Hematopoietic multipotent progenitor cell treated with erythropoietin and hydrocortisone succinate and interleukin-3 and kit ligand, for 4 days (in vitro differentiated cells): ENCODE measurements around the gene TADA2A.
A peak's percentile ranks its signal among the peaks of the same experiment; 100 is the strongest.
"Not testable (repeated sequence)": the region's sequence is repeated elsewhere in the genome, so short reads cannot be mapped to it uniquely, and the experiment has no call there.

Experiments
- DNase-seq: peaks from one replicate; pipeline ENCODE4 v3.0.0-alpha.2; 2015

The TADA2A gene

DNA sequence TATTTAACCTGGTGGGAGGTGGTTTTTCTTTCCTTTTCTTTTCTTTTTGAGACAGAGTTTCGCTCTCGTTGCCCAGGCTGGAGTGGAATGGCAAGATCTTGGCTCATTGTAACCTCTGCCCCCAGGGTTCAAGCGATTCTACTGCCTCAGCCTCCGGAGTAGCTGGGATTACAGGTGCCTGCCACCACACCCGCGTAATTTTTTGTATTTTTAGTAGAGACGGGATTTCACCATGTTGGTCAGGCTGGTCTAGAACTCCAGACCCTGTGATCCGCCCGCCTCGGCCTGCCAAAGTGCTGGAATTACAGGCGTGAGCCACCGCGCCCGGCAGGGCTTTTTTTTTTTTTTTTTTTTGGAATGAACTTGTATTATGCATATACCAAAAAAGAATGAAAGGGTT, 1.2 kb upstream of the TADA2A start:
- not testable (repeated sequence) for DNase-seq

- no peak for DNase-seq
These were observed 591 bp upstream of the TADA2A start for GRCh38 chr17:37405955-37406634.

GRCh38 chr17:37408145-37408479, 1.4 kb downstream of the TADA2A start:
- not testable (repeated sequence) for DNase-seq

DNA sequence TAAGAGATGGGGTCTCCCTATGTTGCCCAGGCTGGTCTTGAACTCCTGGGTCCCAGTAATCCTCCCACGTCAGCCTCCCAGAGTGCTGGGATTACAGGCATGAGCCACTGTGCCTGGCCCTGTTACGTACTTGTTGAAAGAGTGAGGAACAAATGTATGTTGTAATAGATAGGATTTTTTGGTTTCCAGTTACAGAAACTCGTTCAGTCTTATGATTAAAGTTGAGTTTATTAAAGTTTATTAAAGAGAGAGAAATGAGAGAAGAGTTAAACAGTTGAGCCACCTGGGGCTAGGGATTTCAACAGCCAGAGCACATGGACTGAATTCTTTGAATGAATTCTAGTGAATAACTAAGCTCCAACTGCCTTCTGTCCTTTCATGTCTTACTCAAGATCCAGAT, 3.7 kb downstream of the TADA2A start:
- no peak for DNase-seq

DNA sequence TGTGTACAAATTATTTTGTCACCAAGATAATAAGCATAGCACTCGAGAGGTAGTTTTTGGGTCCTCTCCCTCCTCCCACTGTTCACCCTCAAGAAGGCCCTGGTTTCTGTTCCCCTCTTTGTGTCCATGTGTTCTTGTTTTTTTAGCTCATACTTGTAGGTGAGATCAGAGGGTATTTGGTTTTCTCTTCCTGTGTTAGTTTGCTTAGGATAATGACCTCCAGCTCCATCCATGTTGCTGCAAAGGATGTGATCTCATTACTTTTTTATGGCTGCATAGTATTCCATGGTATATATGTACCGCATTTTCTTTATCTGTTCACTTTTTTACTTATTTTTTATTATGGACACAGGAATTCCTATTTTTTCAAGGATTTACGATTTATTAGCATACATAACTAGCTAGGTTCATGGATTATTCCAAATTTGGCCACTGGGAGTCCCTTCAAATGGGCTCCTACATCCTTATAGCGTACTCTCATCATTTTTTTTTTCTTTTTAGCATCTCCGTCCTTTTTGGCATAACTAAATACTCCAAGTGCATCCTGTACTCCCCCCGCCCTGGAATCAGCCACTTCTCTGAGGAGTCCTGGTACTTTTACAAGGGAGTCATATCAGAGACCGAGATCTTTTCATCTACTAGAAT, 7.3 kb downstream of the TADA2A start:
- peak; percentile 33 for DNase-seq

- DNase-seq: no peak
These were observed 11.2 kb downstream of the TADA2A start for GRCh38 chr17:37417852-37418251.

DNA sequence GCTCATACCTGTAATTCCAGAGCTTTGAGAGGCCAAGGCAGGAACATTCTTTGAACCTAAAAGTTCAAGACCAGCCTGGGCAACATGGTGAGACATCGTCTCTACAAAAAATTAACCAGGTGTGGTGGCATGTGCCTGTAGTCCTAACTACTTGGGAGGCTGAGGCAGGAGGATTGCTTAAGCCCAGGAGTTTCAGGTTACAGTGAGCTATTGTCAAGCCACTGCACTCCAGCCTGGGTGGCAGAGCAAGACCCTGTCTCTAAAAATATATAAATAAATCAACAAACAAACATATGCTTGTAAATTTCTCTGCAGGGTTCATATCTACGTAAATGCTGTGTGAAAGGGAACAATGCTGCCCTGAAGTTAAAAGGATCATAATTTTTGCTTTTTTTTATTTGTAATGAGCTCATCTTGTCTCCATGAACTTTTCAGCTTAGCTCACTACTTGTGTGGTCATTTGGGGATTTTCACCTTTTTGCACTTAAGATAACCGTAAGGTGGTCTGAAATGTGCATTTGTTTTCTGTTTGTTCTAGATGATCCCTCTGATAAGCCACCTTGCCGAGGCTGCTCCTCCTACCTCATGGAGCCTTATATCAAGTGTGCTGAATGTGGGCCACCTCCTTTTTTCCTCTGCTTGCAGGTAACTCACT, 16.4 kb downstream of the TADA2A start:
- DNase-seq: no peak

GRCh38 chr17:37425268-37425667, 18.6 kb downstream of the TADA2A start:
- no peak for DNase-seq

- DNase-seq: no peak
These were observed 22.4 kb downstream of the TADA2A start for GRCh38 chr17:37429039-37429438.

DNA sequence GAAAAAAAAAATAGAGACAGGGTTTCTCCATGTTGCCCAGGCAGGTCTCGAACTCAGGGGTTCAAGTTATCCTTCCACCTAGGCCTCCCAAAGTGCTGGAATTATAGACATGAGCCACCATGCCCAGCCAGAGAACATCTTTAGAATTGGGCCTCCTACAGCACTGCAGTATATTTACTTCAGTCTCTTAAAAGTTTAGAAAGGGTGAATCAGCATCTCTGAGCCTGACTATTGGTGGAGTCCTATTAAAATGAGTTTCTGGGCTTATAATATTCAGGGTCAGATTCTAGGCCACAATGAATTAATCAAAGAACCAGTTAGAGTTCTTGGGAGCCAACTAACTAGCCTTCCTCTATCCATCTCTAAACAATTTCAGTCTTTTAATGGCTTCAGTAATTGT, 22.8 kb downstream of the TADA2A start:
- no peak for DNase-seq

- DNase-seq: no peak
These were observed 23.5 kb downstream of the TADA2A start for GRCh38 chr17:37430051-37430627.

DNA sequence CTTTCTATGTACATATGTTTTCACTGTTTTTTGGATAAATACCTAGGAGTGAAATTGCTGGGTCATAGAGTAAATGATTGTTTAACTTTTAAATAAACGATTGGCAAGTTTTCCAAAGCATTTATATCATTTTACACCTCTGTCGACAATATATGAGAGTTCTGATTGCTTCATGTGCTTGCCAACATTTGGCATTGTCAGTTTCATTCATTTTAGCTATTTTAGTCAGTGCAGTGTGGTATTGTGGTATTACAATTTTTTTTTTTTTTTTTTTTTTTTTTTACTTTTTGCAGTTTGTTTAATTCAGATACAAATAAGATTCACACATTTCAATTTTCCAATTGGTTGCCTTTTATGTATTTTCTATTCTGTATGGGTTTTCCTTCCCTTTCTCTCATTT, 26.0 kb downstream of the TADA2A start:
- no peak for DNase-seq

DNA sequence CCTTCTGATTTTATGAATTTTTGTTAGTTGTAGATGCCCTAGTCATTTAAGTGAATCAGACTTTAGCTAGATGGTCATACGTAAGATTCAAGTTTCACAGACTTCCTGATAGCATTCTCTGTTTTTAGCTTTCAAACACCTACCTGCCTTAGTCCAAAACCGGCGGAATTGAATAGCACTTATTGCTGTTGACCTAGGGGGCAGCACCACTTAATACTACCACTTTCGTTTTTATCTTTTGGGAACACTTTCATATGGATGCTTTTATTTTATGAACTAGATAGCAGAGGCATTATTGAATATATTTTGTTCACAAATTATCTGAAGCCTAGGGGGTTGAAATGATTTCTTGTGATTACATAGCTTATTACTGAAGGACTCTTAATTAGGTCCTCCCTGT, 31.5 kb downstream of the TADA2A start:
- DNase-seq: peak; percentile 34

DNA sequence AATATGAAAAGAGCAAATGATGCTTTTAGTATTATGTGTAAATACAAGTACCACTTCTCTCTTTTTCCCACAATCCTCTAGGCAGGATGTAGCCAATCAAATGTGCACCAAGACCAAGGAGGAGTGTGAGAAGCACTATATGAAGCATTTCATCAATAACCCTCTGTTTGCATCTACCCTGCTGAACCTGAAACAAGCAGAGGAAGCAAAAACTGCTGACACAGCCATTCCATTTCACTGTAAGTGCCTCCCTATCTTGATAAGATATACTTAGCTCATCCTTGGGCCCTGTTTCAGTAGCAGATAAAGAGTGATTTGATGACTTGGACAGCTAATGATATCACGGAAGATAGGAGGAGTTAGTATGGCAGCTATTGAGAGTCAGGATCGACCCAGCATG, 33.7 kb downstream of the TADA2A start:
- DNase-seq: peak; percentile 5

GRCh38 chr17:37441369-37442014, 34.8 kb downstream of the TADA2A start:
- DNase-seq: not testable (repeated sequence)

GRCh38 chr17:37446027-37446426, 39.3 kb downstream of the TADA2A start:
- no peak for DNase-seq

GRCh38 chr17:37447641-37448040, 41.0 kb downstream of the TADA2A start:
- no peak for DNase-seq

DNA sequence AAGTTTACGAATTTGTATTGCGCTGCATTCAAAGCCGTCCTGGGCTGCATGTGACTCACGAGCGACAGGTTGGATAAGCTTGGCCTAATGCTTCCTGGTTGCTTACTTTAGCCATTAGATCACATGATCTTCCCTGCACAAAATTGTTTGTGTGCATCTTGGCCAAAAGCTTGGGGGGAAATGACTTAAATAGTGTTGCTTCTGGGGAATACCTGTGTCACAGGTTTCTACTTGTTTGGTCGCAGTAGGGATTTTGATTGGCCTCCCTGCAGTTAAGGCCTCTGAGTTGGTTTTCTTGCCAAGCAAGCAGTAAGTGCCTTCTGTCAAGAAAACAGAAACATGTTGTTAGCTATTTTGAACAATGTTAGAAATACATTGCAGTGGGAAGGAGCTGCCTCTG, 43.4 kb downstream of the TADA2A start:
- DNase-seq: no peak

DNA sequence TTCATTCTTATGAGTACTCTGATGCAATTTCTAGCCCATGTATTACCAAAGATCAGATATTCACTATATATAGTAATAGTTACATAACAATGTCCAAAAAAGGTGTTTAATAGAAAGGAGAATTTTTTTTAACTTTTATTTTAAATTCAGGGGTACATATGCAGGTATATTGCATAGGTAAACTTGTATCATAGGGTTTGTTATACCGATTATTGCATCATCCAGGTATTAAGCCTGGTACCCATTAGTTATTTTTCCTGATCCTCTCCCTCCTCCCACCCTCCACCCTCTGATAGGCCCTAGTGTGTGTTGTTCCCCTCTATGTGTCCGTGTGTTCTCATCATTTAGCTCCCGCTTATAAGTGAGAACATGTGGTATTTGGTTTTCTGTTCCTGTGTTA, 51.1 kb downstream of the TADA2A start:
- DNase-seq: not testable (repeated sequence)

DNA sequence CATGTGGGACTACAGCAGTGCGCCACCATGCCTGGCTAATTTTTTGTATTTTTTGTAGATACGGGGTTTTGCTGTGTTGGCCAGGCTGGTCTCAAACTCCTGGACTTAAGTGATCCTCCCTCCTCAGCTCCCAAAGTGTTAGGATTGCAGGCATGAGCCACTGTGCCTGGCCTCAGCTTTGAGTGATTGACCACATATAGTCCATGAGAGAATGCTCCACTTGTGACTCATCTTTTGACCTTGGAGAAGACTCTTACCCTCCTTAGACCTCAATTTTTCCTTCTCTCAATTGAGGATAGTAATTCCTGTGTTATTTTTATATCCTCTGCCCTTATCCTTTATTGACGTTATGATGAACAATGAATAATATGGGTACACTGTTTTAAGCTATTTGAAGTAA, 52.1 kb downstream of the TADA2A start:
- DNase-seq: no peak

GRCh38 chr17:37461668-37462067, 55.0 kb downstream of the TADA2A start:
- DNase-seq: no peak

DNA sequence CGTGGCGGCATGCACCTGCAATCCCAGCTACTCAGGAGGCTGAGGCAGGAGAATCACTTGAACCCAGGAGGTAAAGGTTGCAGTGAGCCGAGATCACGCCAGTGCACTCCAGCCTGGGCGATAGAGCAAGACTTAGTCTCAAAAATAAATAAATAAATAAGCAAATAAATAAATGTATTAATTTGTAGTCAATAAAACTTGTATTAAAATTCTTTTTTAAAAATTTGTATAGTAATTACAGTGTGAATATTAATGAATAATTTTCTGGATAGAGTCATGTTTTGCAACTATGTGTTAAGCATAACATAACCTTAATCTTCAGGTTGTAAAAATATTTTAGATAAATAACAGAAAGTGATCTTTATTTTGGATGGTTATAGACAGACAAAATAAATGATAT, 55.8 kb downstream of the TADA2A start:
- DNase-seq: no peak

GRCh38 chr17:37463039-37463438, 56.4 kb downstream of the TADA2A start:
- DNase-seq: no peak
